NCI-H1436 treated with DMSO at 0.1 percent for 48 hours (cell line): ENCODE data around the gene HRH1.

Experiments
- DNase-seq: peaks from one replicate; lab custom pipeline; 2025; lab: John Stamatoyannopoulos, UW

Gene HRH1

GRCh38 chr3:11283139-11283475 is 128.8 kb downstream of the HRH1 start:
- DNase-seq: no peak

GRCh38 chr3:11284011-11284410 is 129.7 kb downstream of the HRH1 start:
- DNase-seq: no peak

- no peak for DNase-seq
These were observed 131.2 kb downstream of the HRH1 start for GRCh38 chr3:11285471-11285870.

- no peak for DNase-seq
These were observed 133.1 kb downstream of the HRH1 start for GRCh38 chr3:11287404-11287803.

- no peak for DNase-seq
These were observed 133.8 kb downstream of the HRH1 start for GRCh38 chr3:11288021-11288491.

- no peak for DNase-seq
These were observed 134.7 kb downstream of the HRH1 start for GRCh38 chr3:11288786-11289637.

- no peak for DNase-seq
These were observed 135.6 kb downstream of the HRH1 start for GRCh38 chr3:11289864-11290263.

- DNase-seq: no peak
These were observed 136.7 kb downstream of the HRH1 start for GRCh38 chr3:11290743-11291680.

- DNase-seq: no peak
These were observed 137.5 kb downstream of the HRH1 start for GRCh38 chr3:11291808-11292207.

- DNase-seq: no peak
These were observed 142.8 kb downstream of the HRH1 start for GRCh38 chr3:11297126-11297525.

GRCh38 chr3:11300970-11301369 is 146.7 kb downstream of the HRH1 start:
- DNase-seq: no peak

- no peak for DNase-seq
These were observed 148.2 kb downstream of the HRH1 start for GRCh38 chr3:11302444-11302843.

- no peak for DNase-seq
These were observed 149.9 kb downstream of the HRH1 start for GRCh38 chr3:11304175-11304574.

GRCh38 chr3:11305509-11305908 is 151.2 kb downstream of the HRH1 start:
- DNase-seq: no peak

- no peak for DNase-seq
These were observed 152.7 kb downstream of the HRH1 start for GRCh38 chr3:11306817-11307589.

- DNase-seq: no peak
These were observed 153.6 kb downstream of the HRH1 start for GRCh38 chr3:11307830-11308432.

- no peak for DNase-seq
These were observed 156.0 kb downstream of the HRH1 start for GRCh38 chr3:11310258-11310657.

GRCh38 chr3:11312166-11312565 is 157.9 kb downstream of the HRH1 start:
- DNase-seq: no peak
